ENCODE measurements around the gene TMEM213.

TMEM213 gene

DNA sequence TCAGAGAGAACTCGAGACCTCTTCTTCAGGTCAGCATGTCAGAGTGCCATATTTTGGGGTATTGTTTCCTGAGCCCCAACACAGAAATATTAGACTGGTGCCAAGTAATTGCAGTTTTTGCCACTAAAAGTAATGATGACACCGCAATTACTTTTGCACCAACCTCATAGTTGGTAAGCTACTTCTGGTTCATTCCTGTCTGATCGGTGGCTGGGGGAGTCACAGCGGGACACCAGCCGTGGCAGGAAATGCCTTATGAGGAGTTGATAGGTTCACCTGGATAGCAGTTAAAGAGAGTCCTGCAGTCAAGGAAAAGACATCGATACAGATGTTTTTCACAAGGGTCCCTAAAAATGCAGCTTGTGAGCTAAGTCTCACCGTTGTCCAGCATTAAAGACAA is 24.1 kb downstream of the TMEM213 start:
- Histone ChIP-seq H3K9me2 (replicated peaks; ENCODE audit: insufficient read depth, low read length) (no peaks in the 10 kb centered on the region), H3F3A (ENCODE audit: insufficient read depth, low read length) (no peaks in the 10 kb centered on the region), H3K4me3 (ENCODE audit: low read length) (no peak overlapping the region), H3K27me3 (replicated peaks; ENCODE audit: insufficient read depth, low read length) (no peaks in the 10 kb centered on the region), H3K27ac (ENCODE audit: low read length) (no peak overlapping the region), H3K36me3 (replicated peaks; ENCODE audit: insufficient read depth, low read length) (no peaks in the 10 kb centered on the region), H3K79me2 (ENCODE audit: low read length) (no peaks in the 10 kb centered on the region), H3K4me2 (ENCODE audit: low read depth, low read length) (no peak overlapping the region), H3K4me1 (ENCODE audit: low read length) (no peaks in the 10 kb centered on the region), H3K9ac (ENCODE audit: low read length) (no peak overlapping the region), H4K20me1 (ENCODE audit: insufficient read depth, low read length) (no peaks in the 10 kb centered on the region), H2AFZ (ENCODE audit: low read length) (no peak overlapping the region), H3K9me3 (replicated peaks; ENCODE audit: insufficient read depth, low read length) (no peaks in the 10 kb centered on the region)
- DNase-seq, result no peak
- TF ChIP-seq EZH2phosphoT487 (IDR thresholded peaks at IDR 0.05; ENCODE audit: low read length), result no peak
- no peak for TF ChIP-seq EZH2 (optimal IDR thresholded peaks at IDR 0.05; ENCODE audit: low read depth, low read length)
- TF ChIP-seq, protein P1, sequence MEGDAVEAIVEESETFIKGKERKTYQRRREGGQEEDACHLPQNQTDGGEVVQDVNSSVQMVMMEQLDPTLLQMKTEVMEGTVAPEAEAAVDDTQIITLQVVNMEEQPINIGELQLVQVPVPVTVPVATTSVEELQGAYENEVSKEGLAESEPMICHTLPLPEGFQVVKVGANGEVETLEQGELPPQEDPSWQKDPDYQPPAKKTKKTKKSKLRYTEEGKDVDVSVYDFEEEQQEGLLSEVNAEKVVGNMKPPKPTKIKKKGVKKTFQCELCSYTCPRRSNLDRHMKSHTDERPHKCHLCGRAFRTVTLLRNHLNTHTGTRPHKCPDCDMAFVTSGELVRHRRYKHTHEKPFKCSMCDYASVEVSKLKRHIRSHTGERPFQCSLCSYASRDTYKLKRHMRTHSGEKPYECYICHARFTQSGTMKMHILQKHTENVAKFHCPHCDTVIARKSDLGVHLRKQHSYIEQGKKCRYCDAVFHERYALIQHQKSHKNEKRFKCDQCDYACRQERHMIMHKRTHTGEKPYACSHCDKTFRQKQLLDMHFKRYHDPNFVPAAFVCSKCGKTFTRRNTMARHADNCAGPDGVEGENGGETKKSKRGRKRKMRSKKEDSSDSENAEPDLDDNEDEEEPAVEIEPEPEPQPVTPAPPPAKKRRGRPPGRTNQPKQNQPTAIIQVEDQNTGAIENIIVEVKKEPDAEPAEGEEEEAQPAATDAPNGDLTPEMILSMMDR (IDR thresholded peaks at IDR 0.05; ENCODE audit: low read length), result no peak

DNA sequence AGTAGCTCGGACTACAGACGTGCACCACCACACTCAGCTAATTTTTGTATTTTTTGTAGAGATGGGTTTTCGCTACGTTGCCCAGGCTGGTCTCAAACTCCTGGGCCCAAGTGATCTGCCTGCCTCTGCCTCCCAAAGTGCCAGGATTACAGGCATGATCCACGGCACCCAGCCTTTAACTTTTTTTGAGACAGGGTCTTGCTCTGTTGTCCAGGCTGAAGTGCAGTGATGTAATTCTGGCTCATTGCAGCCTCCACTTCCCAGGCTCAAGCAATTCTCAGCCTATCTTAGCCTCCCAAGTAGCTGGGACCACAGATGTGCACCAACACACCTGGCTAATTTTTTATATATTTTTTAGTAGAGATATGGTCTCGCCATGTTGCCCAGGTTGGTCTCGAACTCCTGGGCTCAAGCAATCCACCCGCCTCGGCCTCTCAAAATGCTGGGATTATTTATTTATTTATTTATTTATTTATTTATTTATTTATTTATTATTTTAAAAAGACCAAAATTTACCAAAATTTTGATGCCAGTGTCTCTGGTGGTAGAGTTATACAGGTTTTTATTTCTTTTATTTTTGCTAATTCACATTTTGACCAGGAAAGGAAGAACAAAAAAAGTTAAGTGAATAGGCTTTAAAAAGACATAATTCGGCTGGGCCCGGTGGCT is 25.2 kb downstream of the TMEM213 start:
- H3K9ac ChIP-seq (ENCODE audit: low read length), result no peak overlapping the region
- no peaks in the 10 kb centered on the region for H3K9me3 ChIP-seq (replicated peaks; ENCODE audit: insufficient read depth, low read length)
- no peaks in the 10 kb centered on the region for H3K36me3 ChIP-seq (replicated peaks; ENCODE audit: insufficient read depth, low read length)
- H3F3A ChIP-seq (ENCODE audit: insufficient read depth, low read length), result no peaks in the 10 kb centered on the region
- H3K4me2 ChIP-seq (ENCODE audit: low read depth, low read length), result no peak overlapping the region
- DNase-seq, result no peak
- H3K9me2 ChIP-seq (replicated peaks; ENCODE audit: insufficient read depth, low read length), result no peaks in the 10 kb centered on the region
- no peaks in the 10 kb centered on the region for H3K27me3 ChIP-seq (replicated peaks; ENCODE audit: insufficient read depth, low read length)
- H3K4me3 ChIP-seq (ENCODE audit: low read length), result no peak overlapping the region
- H3K4me1 ChIP-seq (ENCODE audit: low read length), result no peaks in the 10 kb centered on the region
- no peak overlapping the region for H3K27ac ChIP-seq (ENCODE audit: low read length)
- no peak for TF ChIP-seq EZH2 (optimal IDR thresholded peaks at IDR 0.05; ENCODE audit: low read depth, low read length)
- no peak for TF ChIP-seq EZH2phosphoT487 (IDR thresholded peaks at IDR 0.05; ENCODE audit: low read length)
- TF ChIP-seq, protein P1 (IDR thresholded peaks at IDR 0.05; ENCODE audit: low read length), result no peak
- no peaks in the 10 kb centered on the region for H3K79me2 ChIP-seq (ENCODE audit: low read length)
- no peak overlapping the region for H2AFZ ChIP-seq (ENCODE audit: low read length)
- no peaks in the 10 kb centered on the region for H4K20me1 ChIP-seq (ENCODE audit: insufficient read depth, low read length)

DNA sequence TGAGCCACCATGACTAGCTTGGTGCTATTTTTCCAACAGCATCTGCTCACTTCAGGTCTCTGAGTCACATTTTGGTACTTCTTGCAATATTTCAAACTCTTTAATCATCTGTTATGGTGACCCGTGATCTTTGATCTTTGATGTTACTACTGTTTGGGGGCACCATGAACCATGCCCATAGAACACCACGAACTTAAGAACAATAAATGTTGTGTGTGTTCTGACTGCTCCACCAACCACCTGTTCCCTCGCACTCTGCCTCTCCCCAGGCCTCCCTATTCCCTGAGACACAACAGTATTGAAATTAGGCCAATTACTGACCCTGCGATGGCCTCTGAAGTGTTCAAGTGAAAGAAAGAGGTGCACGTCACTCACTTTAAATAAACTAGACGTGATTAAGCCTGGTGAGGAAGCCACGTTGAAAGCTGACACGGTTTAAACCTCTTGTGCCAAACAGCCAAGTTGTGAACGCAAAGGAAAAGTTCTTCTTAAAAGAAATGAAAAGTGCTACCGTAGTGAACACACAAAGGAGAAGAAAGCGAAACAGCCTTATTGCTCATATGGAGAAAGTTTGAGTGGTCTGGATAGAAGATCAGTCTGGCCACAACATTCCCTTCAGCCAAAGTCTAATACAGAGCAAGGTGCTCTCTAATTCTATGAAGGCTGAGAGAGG is 27.4 kb downstream of the TMEM213 start:
- Histone ChIP-seq H3K36me3 (replicated peaks; ENCODE audit: insufficient read depth, low read length) (no peaks in the 10 kb centered on the region), H3K9me2 (replicated peaks; ENCODE audit: insufficient read depth, low read length) (no peaks in the 10 kb centered on the region), H3K4me3 (ENCODE audit: low read length) (no peak overlapping the region), H3K27me3 (replicated peaks; ENCODE audit: insufficient read depth, low read length) (no peaks in the 10 kb centered on the region), H3K79me2 (ENCODE audit: low read length) (no peaks in the 10 kb centered on the region), H3F3A (ENCODE audit: insufficient read depth, low read length) (no peaks in the 10 kb centered on the region), H3K4me2 (ENCODE audit: low read depth, low read length) (no peak overlapping the region), H3K4me1 (ENCODE audit: low read length) (no peaks in the 10 kb centered on the region), H4K20me1 (ENCODE audit: insufficient read depth, low read length) (no peaks in the 10 kb centered on the region), H3K9ac (ENCODE audit: low read length) (no peak overlapping the region), H3K27ac (ENCODE audit: low read length) (no peak overlapping the region), H3K9me3 (replicated peaks; ENCODE audit: insufficient read depth, low read length) (no peaks in the 10 kb centered on the region), H2AFZ (ENCODE audit: low read length) (no peak overlapping the region)
- no peak for TF ChIP-seq EZH2phosphoT487 (IDR thresholded peaks at IDR 0.05; ENCODE audit: low read length)
- TF ChIP-seq, protein P1 (IDR thresholded peaks at IDR 0.05; ENCODE audit: low read length), result no peak
- TF ChIP-seq EZH2 (optimal IDR thresholded peaks at IDR 0.05; ENCODE audit: low read depth, low read length), result no peak
- DNase-seq, result no peak
